ACHN (cell line): ENCODE measurements around the gene NFYC.
A peak's percentile ranks its signal among the peaks of the same experiment; 100 is the strongest.

Experiments used
- DNase-seq: peaks from one replicate; pipeline ENCODE4 v3.0.0-alpha.2; 2015
- in situ Hi-C: cut with HindIII; loops from 2 replicates; pipeline ENCODE4 v1.10.0; 2017; ENCODE audit warnings: low sequenced_read_pairs, low pct_ligation_motif_present, low pct_unique_long_range_greater_than_20kb

Gene NFYC

GRCh38 chr1:40798366-40799281 is 107.1 kb downstream of the NFYC start:
- DNase-seq, result no peak
- in situ Hi-C loops, result no loop called here

- in situ Hi-C loops, result no loop called here
- no peak for DNase-seq
These were observed 107.9 kb downstream of the NFYC start for GRCh38 chr1:40799351-40799867.

GRCh38 chr1:40801742-40802077 is 110.2 kb downstream of the NFYC start:
- no peak for DNase-seq
- in situ Hi-C loops, result no loop called here

DNA sequence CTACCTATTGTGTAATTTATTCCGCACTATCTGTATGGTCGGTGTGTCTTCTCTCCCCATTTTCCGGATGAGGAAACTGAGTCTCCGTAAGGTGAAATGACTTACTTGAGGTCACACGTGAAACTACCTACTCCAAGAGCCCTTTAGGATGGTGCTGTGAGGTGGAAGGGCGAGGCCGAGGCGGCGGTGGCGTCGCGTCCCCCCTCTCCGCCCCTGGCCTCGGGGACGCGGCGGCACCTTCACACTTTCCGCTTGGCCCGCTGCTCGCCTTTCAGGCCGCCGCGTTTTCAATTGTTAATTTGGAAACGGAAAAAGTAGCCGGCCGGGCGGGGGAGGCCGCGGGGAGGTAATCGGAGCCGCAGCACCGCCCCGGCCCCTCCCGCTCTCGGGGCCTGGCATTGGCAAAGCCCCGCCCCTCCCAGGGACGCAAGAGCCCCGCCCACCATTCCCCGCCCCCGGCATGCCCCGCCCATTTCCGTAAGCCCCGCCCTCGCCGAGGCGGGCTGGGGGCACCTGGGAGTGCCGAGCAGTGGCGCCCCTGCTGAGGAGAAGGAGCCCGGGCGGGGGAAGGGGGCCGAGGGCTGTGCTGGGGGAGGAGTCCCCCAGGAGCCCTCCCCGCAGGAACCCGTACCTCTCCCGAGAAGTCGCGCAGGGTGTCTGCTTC is 110.7 kb downstream of the NFYC start:
- in situ Hi-C loops, result no loop called here
- DNase-seq, result peak; percentile 76

- in situ Hi-C loops, result no loop called here
These were observed 111.2 kb downstream of the NFYC start for GRCh38 chr1:40802742-40803113.

GRCh38 chr1:40803447-40803846 is 111.9 kb downstream of the NFYC start:
- in situ Hi-C loops, result no loop called here
- no peak for DNase-seq

More at GRCh38 chr1:40802742-40803113, 111.2 kb downstream of the NFYC start:
- no peak for DNase-seq

DNA sequence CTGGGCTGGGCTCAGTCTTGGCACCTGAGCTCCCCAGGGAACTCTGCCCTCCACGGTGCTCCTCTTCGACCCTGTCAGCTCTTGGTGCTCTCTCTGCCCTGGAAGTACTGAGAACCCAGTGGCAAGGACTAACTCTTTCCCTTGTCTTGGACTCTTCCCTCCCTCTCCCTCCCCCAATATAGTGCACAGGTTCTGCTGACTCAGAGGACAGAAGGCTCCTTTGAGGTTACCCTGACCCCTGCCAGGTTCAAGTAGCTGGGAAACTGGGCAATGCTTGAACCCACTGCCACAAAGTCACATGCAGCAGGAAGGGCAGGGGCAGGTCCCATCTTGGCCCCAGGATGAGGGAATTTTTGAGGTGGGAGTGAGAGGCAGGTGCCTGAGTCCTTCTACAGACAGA is 112.4 kb downstream of the NFYC start:
- no peak for DNase-seq
- in situ Hi-C loops, result no loop called here

DNA sequence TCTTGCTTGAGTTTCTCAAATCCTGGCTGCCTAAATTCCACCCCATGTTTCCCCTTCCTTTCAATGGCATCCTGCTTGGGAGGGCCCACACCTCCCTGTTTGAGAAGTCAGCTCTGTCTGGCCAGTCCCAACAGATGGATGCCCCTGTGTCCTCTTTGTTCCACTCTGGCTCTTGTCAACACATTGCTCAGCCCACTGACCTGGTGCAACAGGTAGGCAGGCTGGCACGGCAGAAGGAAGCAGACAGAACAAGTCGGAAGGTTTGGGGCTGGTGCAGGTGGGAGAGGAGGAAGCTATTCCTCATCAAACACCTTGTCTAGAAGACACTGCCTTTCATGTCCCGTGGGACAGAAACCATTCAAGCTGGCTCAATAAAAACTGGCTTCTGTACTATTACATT is 114.7 kb downstream of the NFYC start:
- in situ Hi-C loops, result no loop called here
- no peak for DNase-seq

DNA sequence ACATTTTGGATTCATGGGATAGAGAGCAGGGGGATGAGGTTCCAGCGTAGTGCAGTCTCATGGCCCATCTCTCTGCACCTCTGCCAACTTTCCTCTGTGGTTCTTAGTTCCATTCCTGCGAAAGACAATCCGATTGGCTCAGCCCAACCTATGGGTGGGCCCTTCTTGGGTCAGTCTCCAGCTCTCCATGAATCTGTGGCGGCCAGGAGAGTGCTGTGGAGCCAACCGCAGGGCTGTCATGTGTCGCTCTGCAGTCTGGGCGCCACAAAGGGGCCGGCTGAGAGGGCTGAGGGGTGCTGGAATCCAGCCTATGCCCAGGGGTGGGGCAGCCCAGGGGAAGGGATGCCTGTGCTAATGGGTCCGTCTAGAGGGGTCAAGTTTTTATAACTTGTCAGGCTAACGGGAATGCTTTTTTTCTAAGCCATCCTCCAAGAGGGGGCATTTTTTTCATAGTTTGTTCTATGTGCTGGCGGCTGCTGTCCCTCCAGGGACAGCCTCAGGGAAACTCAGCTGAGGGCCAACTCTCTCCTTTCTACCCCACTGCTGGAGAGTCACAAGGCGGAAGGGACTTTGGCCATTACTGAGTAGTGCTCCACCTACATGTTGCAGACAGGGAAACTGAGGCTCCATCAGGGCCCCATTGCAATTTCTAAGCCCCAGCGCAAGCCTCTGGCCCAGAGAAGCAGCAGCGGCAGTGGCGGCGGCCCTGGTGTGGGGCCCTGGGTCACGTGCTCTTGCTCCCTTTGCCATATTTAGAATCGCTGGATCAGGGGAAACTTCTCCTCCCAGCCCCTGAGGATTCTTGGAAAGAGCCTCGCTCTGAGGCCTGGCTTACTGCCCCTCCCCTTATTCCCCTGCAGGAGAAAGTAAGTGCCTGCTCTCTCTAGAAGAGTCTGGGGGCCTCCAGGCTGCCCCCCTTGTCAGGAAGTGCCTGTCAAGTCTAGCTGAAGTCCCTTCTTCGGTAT is 115.5 kb downstream of the NFYC start:
- in situ Hi-C loops, result no loop called here

GRCh38 chr1:40808002-40808401 is 116.5 kb downstream of the NFYC start:
- in situ Hi-C loops, result no loop called here

More for the DNA sequence above, 115.5 kb downstream of the NFYC start:
- DNase-seq, result no peak

GRCh38 chr1:40808444-40808843 is 116.9 kb downstream of the NFYC start:
- DNase-seq, result no peak
- in situ Hi-C loops, result no loop called here

More at GRCh38 chr1:40808002-40808401, 116.5 kb downstream of the NFYC start:
- no peak for DNase-seq

GRCh38 chr1:40808909-40809308 is 117.4 kb downstream of the NFYC start:
- DNase-seq, result no peak
- in situ Hi-C loops, result no loop called here

- DNase-seq, result no peak
- in situ Hi-C loops, result no loop called here
These were observed 119.4 kb downstream of the NFYC start for GRCh38 chr1:40810927-40811326.

GRCh38 chr1:40815420-40815819 is 123.9 kb downstream of the NFYC start:
- in situ Hi-C loops, result no loop called here

GRCh38 chr1:40817791-40818263 is 126.3 kb downstream of the NFYC start:
- no peak for DNase-seq
- in situ Hi-C loops, result no loop called here

More at GRCh38 chr1:40815420-40815819, 123.9 kb downstream of the NFYC start:
- no peak for DNase-seq

DNA sequence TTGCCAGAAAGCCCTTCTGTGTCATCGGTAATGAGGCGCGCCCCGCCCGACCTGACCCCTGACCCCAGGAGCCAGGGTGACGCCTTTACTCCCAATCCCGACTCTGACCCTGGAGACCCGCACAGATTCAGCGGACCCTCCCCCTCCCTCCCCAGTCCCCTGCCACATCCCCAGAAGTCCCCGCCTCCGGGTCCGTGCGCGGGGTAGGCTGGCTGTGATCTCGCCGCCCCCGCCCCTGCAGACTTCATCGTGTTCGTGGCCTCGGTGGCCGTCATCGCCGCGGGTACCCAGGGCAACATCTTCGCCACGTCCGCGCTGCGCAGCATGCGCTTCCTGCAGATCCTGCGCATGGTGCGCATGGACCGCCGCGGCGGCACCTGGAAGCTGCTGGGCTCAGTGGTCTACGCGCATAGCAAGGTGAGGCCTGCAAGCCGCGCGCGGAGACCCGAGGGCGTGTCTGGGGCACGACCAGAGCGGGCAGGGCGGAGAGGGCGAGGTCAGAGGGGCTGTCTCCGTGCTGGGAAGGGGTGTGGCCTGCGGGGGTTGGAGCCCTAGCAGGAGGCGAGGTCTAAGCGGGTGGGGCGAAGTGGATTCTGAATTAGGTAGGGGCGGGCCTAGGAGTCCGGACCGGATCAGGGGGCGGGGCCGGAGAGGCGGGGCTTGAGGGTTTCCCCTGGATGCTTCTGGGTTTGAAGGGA is 126.9 kb downstream of the NFYC start:
- no peak for DNase-seq
- in situ Hi-C loops, result no loop called here

GRCh38 chr1:40819101-40819500 is 127.6 kb downstream of the NFYC start:
- no peak for DNase-seq
- in situ Hi-C loops, result no loop called here

GRCh38 chr1:40820251-40820797 is 128.8 kb downstream of the NFYC start:
- in situ Hi-C loops, result no loop called here
- DNase-seq, result no peak
